ENCODE results near the gene SGSM2. TPM values are rescaled to one million over a fixed set of nuclear protein-coding genes. Genes with fewer than 3 reads are reported as not detected.

SGSM2 gene
- total and polyA plus RNA-seq, 2 experiments from 2014 or later, result 13.7 to 52.4 TPM

DNA sequence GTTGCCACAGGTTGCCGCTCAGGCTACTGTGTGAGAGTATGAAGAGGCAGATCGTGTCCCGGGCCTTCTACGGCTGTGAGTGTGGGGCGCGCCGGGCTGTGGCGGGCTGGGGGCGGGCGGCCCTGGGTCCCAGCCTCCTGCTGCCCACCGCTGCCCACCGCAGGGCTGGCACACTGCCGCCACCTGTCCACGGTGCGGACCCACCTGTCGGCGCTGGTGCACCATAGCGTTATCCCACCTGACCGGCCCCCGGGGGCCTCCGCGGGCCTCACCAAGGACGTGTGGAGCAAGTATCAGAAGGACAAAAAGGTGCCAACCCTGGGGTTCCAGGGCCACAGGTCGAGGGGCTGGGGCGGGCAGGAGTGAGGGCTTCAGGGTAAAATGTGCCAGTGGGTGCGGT, 34.9 kb downstream of the SGSM2 start:
- Mint-ChIP-seq H3K9me3 (no peaks in the 10 kb centered on the region), H3K27ac (no peak overlapping the region), H3K4me3 (no peak overlapping the region), H3K36me3 (ENCODE audit: low read depth) (peaks cover 23% of the 10 kb centered on the region), H3K27me3 (ENCODE audit: insufficient read depth, low read depth, poor library complexity) (peaks cover 21% of the 10 kb centered on the region), H3K4me1 (peaks cover 18% of the 10 kb centered on the region)
- Histone ChIP-seq H3K4me2 (no peak overlapping the region), H4K20me1 (replicated peaks; ENCODE audit: insufficient read depth) (no peaks in the 10 kb centered on the region; the same call in none of the 2 replicates), H3K27ac (ENCODE audit: low read depth) (no peak overlapping the region), H3K4me3 (no peak overlapping the region), H3K36me3 (ENCODE audit: insufficient read depth) (no peaks in the 10 kb centered on the region), H3F3A (replicated peaks; ENCODE audit: low read depth) (0 out of 2 replicates have a peak, but pooled peaks cover 3% of the 10 kb centered on the region), H3K79me2 (replicated peaks; ENCODE audit: insufficient read depth) (no peaks in the 10 kb centered on the region), H3K9me2 (ENCODE audit: insufficient read depth) (no peaks in the 10 kb centered on the region), H3K4me1 (ENCODE audit: insufficient read depth) (no peaks in the 10 kb centered on the region; the same call in 1 of the 2 replicates), H2AFZ (no peak overlapping the region), H3K27me3 (ENCODE audit: insufficient read depth) (no peaks in the 10 kb centered on the region)
- no peak for ATAC-seq
- DNase-seq (ENCODE audit: low spot score), result no peak
- no peak for TF ChIP-seq STAT1 (IDR thresholded peaks at IDR 0.05; ENCODE audit: unreplicated experiment)
- no peak for TF ChIP-seq ZNF462 (CRISPR knock-in tag; IDR thresholded peaks at IDR 0.05)
- TF ChIP-seq EZH2phosphoT487 (IDR thresholded peaks at IDR 0.05; ENCODE audit: unreplicated experiment), result no peak
- TF ChIP-seq POLR2AphosphoS5 (IDR thresholded peaks at IDR 0.05; ENCODE audit: low read depth), result no peak
- no peak for TF ChIP-seq EZH2 (IDR thresholded peaks at IDR 0.05; ENCODE audit: low read depth, unreplicated experiment)
- TF ChIP-seq, protein P1, sequence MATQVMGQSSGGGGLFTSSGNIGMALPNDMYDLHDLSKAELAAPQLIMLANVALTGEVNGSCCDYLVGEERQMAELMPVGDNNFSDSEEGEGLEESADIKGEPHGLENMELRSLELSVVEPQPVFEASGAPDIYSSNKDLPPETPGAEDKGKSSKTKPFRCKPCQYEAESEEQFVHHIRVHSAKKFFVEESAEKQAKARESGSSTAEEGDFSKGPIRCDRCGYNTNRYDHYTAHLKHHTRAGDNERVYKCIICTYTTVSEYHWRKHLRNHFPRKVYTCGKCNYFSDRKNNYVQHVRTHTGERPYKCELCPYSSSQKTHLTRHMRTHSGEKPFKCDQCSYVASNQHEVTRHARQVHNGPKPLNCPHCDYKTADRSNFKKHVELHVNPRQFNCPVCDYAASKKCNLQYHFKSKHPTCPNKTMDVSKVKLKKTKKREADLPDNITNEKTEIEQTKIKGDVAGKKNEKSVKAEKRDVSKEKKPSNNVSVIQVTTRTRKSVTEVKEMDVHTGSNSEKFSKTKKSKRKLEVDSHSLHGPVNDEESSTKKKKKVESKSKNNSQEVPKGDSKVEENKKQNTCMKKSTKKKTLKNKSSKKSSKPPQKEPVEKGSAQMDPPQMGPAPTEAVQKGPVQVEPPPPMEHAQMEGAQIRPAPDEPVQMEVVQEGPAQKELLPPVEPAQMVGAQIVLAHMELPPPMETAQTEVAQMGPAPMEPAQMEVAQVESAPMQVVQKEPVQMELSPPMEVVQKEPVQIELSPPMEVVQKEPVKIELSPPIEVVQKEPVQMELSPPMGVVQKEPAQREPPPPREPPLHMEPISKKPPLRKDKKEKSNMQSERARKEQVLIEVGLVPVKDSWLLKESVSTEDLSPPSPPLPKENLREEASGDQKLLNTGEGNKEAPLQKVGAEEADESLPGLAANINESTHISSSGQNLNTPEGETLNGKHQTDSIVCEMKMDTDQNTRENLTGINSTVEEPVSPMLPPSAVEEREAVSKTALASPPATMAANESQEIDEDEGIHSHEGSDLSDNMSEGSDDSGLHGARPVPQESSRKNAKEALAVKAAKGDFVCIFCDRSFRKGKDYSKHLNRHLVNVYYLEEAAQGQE (IDR thresholded peaks at IDR 0.05; ENCODE audit: unreplicated experiment), result no peak
- no peak for TF ChIP-seq CTCF (conservative IDR thresholded peaks at IDR 0.05; ENCODE audit: low read depth in 2 of 2)
- TF ChIP-seq JUNB (IDR thresholded peaks at IDR 0.05; ENCODE audit: unreplicated experiment), result no peak
